Measurements from ENCODE around the gene MMP17. TPM values are rescaled to one million over a fixed set of nuclear protein-coding genes. Genes with fewer than 3 reads are reported as not detected.

The MMP17 gene
- polyA plus RNA-seq, 1 experiment: 13.7 TPM

DNA sequence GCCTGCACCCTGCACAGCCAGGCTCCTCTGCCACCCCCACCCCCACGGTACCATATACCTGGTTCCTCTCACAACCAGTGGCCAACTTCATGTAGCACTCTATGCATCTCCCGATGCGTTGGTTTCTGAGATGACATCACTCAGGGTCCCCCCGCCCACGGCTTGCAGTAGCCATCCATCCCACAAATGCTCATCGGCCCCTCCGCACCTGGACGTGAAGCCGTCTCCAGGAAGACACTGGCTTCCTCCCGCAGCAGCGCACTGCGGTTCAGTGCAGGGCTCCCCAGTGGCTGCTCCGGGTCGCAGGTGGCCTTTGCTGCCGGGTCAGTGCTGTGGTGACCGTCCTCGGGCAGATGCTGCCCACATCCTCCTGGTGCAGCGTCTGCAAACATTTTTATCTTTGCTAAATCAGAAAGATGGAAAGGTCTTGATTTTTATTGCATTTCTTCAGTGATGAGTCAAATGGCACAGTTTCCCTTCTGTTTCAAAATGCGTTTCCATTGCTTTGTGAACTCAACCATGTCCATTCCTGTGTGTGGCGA, 27.5 kb upstream of the MMP17 start:
- ChIA-PET POLR2A (no interaction called here), CTCF (no interaction called here)
- Histone ChIP-seq H3K27me3 (ENCODE audit: control insufficient read depth, insufficient read depth, low read length) (no peaks in the 10 kb centered on the region), H3K4me3 (ENCODE audit: low read depth, low read length) (no peak overlapping the region), H3K36me3 (ENCODE audit: control insufficient read depth, insufficient read depth, low read length) (peaks cover 16% of the 10 kb centered on the region)
- DNase-seq (ENCODE audit: low read depth): no peak
- no peak for TF ChIP-seq CTCF (IDR thresholded peaks at IDR 0.05; ENCODE audit: insufficient read depth, low read depth, low read length)

- POLR2A ChIA-PET: no interaction called here
- no peak for DNase-seq (ENCODE audit: low read depth)
- CTCF ChIA-PET: no interaction called here
- H3K4me3 ChIP-seq (ENCODE audit: low read depth, low read length): no peak overlapping the region
- H3K36me3 ChIP-seq (ENCODE audit: control insufficient read depth, insufficient read depth, low read length): peaks cover 16% of the 10 kb centered on the region
- no peak for TF ChIP-seq CTCF (IDR thresholded peaks at IDR 0.05; ENCODE audit: insufficient read depth, low read depth, low read length)
- no peaks in the 10 kb centered on the region for H3K27me3 ChIP-seq (ENCODE audit: control insufficient read depth, insufficient read depth, low read length)
Observed at GRCh38 chr12:131801254-131801866, 26.8 kb upstream of the MMP17 start.

GRCh38 chr12:131803961-131804521, 24.2 kb upstream of the MMP17 start:
- ChIA-PET CTCF (interaction anchor here (2.1 kb wide), 1 partner anchor 27 kb away, joined by 6 read pairs; no protein-coding TSS in a partner anchor), POLR2A (interaction anchor here (0.6 kb wide), 1 partner anchor 719 kb away, joined by 3 read pairs; no protein-coding TSS in a partner anchor)
- Histone ChIP-seq H3K36me3 (ENCODE audit: control insufficient read depth, insufficient read depth, low read length) (peaks cover 9% of the 10 kb centered on the region), H3K4me3 (ENCODE audit: low read depth, low read length) (no peak overlapping the region), H3K27me3 (ENCODE audit: control insufficient read depth, insufficient read depth, low read length) (no peaks in the 10 kb centered on the region)
- no peak for TF ChIP-seq CTCF (IDR thresholded peaks at IDR 0.05; ENCODE audit: insufficient read depth, low read depth, low read length)
- no peak for DNase-seq (ENCODE audit: low read depth)

DNA sequence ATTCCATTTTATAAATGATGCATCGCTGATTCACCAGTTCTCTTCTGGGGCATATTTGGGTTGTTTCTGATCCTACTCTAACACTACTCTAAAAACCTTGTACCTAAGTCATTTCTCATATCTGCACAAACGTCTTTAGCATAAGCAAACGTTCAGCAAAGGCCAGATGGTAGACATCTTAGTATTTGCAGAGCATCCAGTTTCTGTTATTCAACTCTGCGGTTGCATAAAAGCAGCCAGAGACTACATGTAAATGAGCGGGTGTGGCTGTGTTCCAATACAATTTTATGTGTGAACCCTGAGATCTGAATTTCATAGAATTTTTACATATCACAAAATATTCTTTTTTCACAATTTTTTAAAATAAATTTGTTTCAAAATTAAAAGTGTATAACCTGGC, 22.8 kb upstream of the MMP17 start:
- DNase-seq (ENCODE audit: low read depth): no peak
- POLR2A ChIA-PET: no interaction called here
- peaks cover 3% of the 10 kb centered on the region for H3K36me3 ChIP-seq (ENCODE audit: control insufficient read depth, insufficient read depth, low read length)
- no peak overlapping the region for H3K4me3 ChIP-seq (ENCODE audit: low read depth, low read length)
- CTCF ChIA-PET: interaction anchor here (2.2 kb wide), 1 partner anchor 25 kb away, joined by 6 read pairs; no protein-coding TSS in a partner anchor
- TF ChIP-seq CTCF (IDR thresholded peaks at IDR 0.05; ENCODE audit: insufficient read depth, low read depth, low read length): no peak
- H3K27me3 ChIP-seq (ENCODE audit: control insufficient read depth, insufficient read depth, low read length): no peaks in the 10 kb centered on the region

- POLR2A ChIA-PET: no interaction called here
- Histone ChIP-seq H3K36me3 (ENCODE audit: control insufficient read depth, insufficient read depth, low read length) (peaks cover 3% of the 10 kb centered on the region), H3K4me3 (ENCODE audit: low read depth, low read length) (no peak overlapping the region), H3K27me3 (ENCODE audit: control insufficient read depth, insufficient read depth, low read length) (no peaks in the 10 kb centered on the region)
- no peak for TF ChIP-seq CTCF (IDR thresholded peaks at IDR 0.05; ENCODE audit: insufficient read depth, low read depth, low read length)
- no peak for DNase-seq (ENCODE audit: low read depth)
- CTCF ChIA-PET: interaction anchor here (1.1 to 2.2 kb wide), 2 partner anchors 9 to 23 kb away, joined by 3 to 6 read pairs; no protein-coding TSS in a partner anchor
Observed at GRCh38 chr12:131806674-131807073, 21.5 kb upstream of the MMP17 start.
